T-helper 1 cell (primary cell): ENCODE measurements around the gene NKX2-2.

Experiments used
- DNase-seq, 5 donors: peaks; one replicate each; pipeline ENCODE4 v3.0.0-alpha.2; 2012 to 2020
- total RNA-seq, 4 donors: gene quantifications; one replicate each; lab custom pipeline; 2026; lab: John Stamatoyannopoulos, UW

NKX2-2 gene
- 0 reads per million in 4 donors for total RNA-seq

DNA sequence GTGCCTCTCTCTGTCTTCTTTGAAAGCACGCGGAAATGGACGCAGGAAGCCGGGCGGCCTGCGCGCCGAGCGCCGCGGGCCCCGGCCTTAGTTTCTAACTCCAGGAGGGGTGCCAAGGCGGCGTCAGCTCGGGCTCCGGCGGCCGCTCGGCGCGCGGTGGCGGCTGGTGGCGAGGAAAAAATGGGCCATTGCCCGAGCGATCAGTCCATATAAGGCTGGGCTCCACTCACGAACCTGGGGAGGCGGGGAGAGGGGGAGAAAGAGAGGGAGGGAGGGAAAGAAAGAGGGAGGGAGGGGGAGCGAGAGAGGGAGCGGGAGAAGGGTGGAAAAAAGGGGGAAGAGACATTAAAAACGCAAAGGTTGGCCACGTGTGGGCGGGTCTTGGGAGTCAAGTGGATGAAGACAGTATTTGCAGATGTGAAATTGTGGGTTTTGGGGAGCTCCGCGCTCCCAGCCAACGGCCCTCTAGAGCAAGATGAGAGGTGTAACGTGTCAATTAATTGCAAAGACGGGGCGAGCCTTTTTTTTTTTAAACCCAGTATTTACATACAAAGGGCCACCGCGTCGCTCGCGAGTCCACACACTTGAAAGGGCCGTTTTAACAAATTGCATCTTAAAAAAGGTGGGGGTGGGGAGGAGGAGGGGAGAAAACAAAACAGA lies at the start of gene NKX2-2:
NKX2-2 (minus strand) TSS at position 184 of the 660 bp plus-strand sequence. CDS start 395 bp downstream, outside the sequence.
- no peak for DNase-seq

DNA sequence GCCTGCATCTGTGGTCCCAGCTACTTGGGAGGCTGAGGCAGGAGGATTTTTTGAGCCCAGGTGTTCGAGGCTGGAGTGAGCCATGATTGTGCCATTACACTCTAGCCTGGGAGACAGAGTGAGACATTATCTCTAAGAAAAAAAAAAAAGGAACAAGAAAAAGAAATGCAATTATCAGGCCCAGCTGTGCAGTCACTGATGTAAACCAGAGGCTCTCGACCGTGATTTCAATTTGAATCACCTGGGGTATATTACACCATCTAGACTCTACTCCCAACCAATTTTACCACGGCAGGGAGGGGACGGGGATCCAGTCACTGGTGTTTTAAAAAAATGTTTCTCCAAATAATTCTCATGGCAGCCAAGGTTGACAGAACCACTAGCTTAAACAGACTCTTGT lies 48.8 kb upstream of the NKX2-2 start:
- DNase-seq, result no peak

DNA sequence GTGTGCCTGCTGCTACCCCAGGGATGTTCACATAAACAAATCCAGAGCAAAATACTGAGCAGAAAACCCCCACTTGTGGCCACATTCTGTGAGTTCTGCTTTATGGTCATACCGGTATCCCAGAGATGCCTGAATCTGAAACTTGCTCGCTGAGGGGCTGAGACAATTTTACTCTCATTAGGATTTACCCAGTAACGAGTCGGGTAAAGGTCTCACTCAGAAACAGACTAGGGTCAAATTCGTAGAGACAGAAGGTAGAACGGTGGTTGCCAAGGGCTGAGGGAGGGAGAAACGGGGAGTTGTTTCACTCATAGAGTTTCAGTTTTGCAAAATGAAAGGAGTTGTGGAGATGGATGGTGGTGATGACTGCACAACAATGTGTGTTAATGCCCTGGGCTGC lies 45.4 kb upstream of the NKX2-2 start:
- DNase-seq, result peak in 1 of 5 donors; percentile 72

DNA sequence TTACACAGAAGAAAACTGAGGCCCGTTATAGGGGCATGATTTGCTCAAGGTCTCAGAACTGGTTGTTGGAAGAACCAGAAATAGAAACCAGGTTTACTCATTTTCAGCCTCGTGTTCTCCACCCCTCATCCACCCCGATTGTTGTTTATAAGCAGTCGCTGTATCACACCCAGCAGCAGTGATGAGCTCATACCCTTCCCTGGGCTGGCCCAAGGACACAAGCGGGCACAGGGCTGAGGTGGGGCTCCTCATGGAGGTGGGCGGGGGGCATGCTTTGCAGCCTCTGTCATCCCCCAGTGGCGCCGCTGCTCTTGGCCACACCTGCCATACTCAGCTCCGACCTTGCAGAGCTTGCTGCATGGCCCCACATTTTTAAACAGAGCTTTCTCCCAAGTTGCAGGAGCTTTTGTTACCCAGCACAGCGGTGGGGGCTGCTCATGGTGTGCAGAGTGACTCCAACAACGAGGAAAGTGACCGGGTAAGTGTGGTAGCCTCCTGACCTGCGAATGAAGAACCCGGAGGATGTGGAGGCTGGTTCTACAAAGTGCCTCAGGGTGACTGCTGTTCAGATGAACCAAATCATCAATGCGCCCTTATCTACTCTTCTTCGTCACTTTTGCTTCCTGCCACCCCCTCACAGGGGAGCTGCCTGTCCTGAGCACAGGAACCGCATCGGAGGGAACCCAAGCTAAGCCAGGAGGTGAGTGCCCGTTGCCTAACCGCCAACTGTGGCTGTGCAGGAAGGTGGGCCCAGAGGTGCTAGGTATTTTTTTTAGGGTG lies 43.6 kb upstream of the NKX2-2 start:
- DNase-seq, result peak in 3 of 5 donors; percentile 8 to 68 (median 14)

DNA sequence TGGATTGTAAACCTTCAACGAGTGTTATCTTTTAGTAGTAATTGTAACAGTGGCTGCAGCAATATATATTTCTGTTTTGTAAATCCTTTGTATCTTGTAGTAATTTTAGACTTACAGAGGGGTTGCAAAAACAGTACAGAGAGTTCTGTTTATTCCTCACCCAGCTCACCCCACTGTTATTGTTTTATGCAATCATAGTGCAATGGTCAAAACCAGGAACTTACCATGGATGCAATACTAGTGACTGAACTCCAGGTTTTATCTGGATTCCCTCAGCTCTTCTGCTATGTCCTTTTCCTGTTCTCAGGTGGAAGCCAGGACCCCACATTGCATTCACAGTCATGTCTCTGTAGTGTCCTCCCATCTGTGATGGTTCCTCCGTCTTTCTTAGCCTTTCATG lies 42.5 kb upstream of the NKX2-2 start:
- no peak for DNase-seq

DNA sequence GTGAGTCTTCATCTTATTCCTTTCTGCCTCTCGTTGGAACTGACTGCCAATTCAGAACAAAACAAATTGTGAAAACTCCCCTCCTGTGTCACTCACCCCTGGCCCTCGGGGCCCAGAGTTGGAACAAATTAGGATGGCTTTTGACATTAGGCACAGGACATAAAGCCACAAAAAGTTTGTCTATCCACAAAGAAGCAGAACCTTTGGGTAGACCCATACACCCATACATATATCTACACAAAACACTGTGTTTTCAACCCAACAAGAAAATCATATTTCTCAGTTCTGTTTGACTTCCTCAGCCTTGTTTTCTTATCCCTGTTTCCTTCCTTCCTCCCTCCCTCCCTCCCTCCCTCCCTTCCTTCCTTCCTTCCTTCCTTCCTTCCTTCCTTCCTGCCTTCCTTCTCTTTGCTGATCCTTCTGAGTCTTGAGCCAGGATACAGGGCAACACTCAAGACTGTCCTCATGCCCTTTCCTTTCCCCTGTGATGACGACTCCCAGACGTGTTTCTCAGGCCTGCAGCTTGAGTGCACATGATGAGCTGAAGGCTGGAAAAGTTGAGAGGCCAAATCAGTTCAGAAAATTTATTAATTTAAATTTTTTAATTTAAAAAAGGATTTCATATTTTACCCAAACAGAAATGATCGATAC lies 41.7 kb upstream of the NKX2-2 start:
- no peak for DNase-seq

DNA sequence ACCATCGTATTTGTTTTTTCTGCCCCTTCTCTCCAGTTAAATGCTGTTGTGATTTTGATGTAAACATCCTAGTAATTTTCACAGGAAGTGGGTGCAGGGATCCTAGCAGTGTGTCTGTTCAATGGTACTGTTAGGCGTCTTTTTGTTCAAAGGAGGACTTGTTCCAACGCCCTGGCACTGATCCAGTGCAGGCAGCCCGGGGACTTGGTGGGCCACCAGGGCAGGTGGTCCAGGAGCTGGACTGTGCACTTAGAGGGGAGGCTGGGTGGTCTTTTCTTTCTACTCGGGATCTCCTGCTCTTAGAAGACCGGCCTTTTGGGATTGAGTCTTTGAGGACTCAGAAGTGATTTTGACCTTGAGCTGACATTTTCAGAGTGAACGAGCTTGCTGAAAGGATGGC lies 41.1 kb upstream of the NKX2-2 start:
- DNase-seq, result no peak

DNA sequence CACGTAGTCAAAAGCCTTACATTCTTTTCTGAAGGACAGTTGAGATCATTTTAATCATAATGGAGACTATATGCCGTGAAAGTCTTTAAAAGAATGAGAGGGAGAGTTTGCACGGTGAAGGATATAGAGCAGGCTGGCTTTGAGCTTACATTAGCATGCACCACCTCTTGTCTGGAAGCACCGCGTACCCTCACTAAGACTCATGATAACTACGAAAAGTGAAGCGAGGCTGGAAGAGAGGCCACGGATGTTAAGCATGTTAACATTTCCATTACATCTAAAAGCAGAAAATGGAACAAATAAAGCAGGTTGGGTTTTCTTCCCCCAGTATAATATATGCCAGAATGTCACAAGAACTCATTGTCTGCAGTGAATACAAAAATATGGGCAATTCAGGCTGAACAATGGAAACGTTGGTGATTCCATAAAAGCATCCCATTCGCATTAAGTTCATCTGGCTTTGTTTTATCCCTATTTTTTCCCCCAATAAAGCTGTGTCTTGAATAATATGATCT lies 40.6 kb upstream of the NKX2-2 start:
- no peak for DNase-seq

DNA sequence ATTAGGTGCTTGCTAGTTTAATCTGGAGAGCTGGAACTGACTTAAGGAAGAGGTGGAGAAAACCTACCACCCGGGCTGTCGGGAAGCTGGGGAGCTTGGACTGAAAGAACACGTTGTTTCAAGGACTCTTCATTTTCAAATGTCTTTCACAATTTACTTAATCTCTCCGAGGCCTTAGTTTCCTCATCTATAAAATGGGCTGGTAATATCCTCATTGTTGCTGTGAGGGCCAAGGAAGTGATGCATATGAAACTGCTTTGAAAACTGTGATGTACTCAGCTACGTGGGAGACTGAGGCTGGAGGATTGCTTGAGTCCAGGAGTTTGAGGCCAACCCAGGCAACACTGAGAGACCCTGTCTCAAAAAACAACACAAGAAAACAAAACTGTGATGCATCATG lies 36.7 kb upstream of the NKX2-2 start:
- no peak for DNase-seq

DNA sequence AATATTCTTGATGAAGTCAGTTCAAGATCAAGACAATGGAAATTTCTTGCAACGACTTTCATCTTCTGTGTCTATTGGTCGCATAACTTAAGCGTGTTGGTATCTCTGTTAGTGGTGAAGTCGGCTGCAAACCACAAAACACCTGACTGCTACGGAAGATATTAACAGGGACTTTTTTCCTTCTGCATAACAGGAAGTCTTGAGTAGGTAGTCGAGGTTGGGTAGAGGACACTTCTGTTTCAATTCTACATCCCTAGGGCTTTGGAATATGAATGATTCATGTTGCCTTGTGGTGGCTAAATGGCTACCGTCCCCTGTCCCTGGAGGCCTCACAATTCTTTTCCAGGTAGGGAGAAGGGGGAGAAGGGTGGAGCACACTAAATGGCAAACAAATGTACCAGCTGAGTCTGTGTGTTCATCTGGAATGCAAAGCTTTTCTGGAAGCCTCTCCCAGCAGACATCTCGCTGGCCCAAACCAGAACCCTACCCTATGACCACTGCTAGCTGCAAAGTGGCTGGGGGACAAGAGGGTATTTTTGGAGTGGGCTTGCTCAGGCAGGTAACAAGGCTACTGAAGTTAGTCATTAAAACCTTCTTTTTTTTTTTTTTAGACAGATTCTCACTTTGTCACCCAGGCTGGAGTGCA lies 34.6 kb upstream of the NKX2-2 start:
- DNase-seq, result peak in 4 of 5 donors; percentile 37 to 78 (median 49)

DNA sequence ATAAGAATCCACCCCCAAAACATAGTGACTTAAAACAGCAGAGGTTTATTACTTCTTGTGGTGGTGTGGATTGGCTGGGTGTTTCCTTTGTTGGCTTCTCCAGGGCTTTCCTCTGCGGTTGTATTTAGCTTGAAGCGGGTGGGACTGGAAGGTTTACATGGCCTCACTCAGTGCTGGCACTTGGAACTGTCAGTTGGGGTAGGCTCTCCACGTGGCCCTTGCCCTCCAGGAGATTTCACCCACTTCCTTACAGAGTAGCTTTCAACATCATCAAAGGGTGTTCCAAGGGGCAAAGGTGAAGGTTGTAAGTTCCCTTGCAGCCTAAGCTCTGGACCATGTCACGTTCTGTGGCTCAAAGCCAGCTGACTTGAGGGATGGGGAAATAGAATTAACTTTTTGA lies 32.5 kb upstream of the NKX2-2 start:
- DNase-seq, result no peak

DNA sequence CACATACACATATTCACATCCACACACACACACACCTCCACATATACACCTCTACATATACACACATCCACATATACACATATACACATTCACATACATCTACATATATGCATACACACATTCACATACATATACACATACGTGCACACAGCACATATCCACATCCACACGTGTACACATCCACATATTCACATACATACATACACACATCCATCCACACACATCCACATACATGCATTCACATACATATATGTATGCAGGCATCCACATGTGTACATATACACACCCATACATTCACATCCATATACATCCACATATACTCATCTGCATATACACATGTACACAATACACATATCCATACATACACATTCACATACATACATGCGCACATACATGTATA lies 25.6 kb upstream of the NKX2-2 start:
- no peak for DNase-seq

DNA sequence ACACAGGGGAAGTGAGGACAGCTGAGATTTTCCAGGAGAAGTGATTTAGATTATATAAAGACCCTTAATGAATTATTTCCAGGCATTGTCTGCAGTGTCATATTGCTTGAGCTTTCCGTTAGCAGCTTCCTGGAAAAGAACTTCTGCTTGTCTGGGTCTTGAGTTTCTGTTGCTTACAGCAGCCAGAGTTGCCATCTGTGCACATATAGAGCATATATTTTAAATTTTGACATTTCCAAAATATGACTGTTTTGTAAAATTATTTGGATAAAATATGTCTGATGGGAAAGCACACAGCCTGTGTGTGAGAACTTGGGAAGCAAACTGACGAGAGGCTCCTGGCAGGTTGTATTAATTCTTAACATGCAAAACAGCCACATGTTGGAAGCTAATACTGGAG lies 21.0 kb upstream of the NKX2-2 start:
- no peak for DNase-seq

DNA sequence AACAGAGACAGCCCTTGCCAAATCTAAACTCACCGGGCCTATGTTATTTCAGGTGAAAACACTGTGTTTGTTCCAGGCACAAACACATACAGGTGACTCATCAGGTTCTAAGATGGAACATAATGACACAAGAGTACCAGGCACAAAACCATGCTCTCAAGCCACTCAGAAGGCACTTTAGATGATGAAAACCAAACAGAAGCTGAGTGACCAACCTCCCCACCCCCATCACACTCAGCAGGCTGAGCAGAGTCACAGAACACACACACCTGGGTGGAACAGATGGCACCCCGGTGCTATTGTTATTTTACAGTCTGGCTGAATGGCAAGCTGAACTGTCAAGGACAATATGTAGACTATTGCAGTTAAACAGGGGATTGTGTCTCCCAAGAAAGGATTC lies 20.6 kb upstream of the NKX2-2 start:
- DNase-seq, result no peak

DNA sequence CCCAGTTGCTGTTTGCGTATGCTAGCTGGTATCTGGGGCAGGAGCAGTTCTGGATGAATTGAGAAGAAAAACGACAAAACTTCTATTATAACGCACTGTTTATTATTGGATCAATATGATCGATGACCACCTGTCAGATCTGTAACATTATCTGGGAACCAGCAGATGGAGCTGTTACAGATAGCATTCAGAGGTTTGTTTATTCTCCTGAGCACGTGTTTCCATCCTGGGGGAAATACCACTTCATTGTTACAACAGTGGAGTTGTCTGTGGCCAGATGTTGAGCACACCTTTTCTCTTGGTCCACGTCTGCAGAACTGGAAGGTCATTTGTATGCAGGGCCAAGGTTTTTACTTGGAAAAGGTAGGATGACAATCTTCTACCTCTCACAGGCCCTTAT lies 16.0 kb upstream of the NKX2-2 start:
- DNase-seq, result no peak

DNA sequence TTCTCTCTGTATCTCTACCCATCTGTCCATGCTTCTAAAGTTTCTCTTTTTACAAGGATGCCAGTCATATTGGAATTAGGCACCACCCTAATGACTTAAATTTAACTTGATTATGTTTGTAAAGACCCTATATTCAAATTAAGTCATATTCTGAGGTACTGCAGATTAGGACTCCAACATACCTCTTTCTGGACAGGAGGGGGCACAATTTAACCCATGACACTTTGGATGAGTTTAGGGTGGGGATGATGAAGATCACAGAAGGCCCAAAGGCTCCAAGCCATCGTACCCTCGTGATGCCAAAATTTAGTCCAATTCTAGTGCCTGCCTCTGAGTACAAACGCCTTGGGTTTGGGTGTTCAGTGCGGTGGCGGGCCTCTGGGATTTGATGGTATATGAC lies 15.0 kb upstream of the NKX2-2 start:
- DNase-seq, result no peak

DNA sequence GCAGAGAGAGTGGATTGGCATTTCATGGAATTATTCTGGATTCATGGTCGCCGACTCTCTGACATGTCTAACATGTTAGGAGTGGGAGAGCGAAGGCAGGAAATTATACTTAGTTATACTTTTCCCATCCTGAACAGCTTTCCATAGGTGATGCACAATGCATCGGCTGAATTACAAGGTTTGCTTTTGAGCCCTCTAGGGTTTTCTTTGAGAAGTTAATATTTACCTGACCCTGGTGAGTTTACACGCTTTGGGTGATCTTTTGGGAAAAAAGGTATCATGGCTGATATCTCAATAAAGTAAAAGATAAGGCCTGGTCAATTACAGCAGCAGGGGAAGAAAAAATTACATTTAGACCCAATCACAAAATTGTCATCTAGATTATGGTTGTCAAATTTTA lies 14.0 kb upstream of the NKX2-2 start:
- no peak for DNase-seq

DNA sequence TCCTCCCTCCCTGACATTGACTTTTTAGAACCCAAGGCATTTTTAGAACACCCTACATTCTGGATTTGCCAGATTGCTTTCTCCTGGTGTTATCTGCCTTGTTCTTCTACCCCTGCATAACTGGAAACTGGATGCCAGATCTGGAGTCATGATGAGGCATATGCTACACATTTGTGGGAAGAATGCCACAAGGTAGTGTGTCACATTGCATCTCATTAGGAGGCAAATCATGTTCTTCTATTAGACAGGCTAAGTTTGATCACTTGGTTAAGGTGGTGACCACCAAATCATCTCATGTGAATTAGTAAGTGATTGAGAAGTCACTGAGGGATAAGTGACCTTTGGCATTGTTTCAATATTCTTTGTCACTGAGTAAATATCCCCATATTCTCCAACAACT lies 12.9 kb upstream of the NKX2-2 start:
- no peak for DNase-seq

DNA sequence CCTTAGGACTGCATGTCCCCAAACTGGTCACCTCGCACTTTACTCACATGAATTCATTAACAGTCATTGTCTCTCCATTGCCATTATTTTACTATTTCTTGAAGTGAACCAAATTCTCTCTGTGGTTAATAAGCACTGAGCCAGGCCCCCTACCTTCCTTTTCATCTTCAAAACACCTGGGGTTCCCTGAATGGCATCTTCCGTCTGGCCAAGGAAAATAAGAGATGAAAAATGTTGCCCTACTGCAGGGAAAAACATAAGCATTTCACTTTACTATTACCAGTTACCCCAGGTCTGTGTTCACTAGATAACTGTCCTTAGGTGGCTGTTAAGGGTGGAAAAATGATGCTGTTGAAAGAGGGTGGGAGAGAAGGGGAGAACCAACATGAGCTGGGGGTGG lies 10.0 kb upstream of the NKX2-2 start:
- no peak for DNase-seq

DNA sequence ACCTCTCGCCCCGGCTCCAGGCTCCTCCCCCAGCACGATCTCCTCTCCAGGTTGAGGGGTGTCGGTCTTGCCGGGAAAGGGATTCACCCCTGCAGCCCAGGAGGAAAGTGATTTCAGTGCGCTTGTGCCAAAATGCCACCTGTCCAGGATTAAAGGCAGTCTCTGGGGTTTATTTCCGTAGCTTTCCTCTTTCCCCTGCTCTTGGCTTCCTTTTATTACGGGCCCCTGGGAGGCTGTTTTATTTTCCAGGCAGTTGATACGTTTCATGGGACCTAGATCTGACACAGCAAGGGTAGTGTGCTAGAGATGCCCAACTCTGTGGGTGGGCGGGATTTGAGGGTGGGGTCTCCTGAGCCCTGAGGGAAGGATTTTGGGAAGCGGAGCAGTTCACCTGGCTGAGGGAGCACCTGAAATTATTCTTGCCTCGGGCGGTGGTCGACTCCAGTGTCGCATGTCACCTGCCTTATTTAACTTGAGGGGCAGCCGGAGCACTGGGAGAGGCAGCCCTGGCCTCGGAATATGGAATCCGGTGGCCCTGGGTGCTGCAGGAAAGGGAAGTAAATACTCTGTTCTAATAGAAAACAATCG lies 9.5 kb upstream of the NKX2-2 start:
- DNase-seq, result no peak

DNA sequence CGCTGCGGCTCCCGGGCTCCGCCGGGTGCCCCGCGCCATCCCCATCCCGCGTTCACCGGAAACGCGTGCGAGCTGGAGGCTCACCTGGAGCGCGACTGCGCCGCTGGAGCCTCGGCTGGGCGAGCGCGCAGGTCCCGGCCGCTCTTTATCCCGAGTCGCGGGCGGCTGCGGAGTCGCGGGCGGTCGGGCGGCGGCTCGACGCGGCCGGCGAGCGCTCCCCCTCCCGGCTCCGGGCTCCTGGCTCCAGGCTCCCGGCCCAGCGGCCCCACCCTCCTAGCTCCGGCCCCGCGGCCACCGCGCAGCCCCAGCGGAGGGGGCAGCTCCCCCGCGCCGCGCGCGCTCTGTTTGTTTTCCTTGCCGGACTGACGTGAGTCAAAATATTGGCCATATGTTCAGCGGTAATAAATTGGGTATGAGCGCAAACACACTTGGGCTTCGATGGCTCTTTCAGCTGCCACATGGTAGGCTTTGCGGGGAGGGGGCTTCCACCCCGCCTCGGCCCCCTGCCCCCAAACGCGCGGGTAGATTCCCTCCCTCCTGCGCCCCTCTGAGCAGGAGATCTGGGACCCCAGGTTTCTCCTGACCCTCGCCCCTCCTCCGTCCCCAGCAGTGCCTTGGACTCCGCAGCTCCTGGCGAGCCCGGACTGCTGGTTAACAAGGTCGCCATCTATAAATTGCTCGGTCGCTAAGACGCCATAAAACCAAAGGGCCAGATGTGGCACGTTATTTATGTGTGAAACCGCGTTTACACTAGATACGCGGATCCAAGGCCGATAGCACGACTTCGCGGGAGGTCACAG lies 8.8 kb upstream of the NKX2-2 start:
- no peak for DNase-seq
